Astrocyte of the spinal cord (primary cell): ENCODE data around the gene AKAP10.
A peak's percentile ranks its signal among the peaks of the same experiment; 100 is the strongest.

ENCODE experiments used
- DNase-seq: peaks from one replicate; pipeline ENCODE4 v3.0.0; 2011; ENCODE audit warnings: low read depth, low spot score
- H3K4me3 ChIP-seq: 2 replicates; pipeline ENCODE4 v1.5.1; 2011; ENCODE audit warnings: low read depth, mild to moderate bottlenecking, low read length, moderate library complexity
- CTCF ChIP-seq: IDR thresholded peaks from 2 replicates; pipeline ENCODE4 v1.5.1; 2012; ENCODE audit warnings: low read depth, mild to moderate bottlenecking, low read length, inconsistent platforms
- in situ Hi-C: cut with HindIII; loops from 2 replicates; pipeline ENCODE4 v1.10.0; 2017; ENCODE audit warnings: low sequenced_read_pairs

Gene AKAP10

GRCh38 chr17:19939993-19940721 is 37.5 kb downstream of the AKAP10 start:
- H3K4me3 ChIP-seq: no peak overlapping the region
- DNase-seq: no peak
- in situ Hi-C loops: no loop called here
- TF ChIP-seq CTCF: no peak

GRCh38 chr17:19938736-19939135 is 38.9 kb downstream of the AKAP10 start:
- H3K4me3 ChIP-seq: no peak overlapping the region
- in situ Hi-C loops: no loop called here
- DNase-seq: no peak
- TF ChIP-seq CTCF: no peak

GRCh38 chr17:19937522-19937921 is 40.1 kb downstream of the AKAP10 start:
- in situ Hi-C loops: no loop called here
- no peak overlapping the region for H3K4me3 ChIP-seq
- no peak for TF ChIP-seq CTCF
- DNase-seq: no peak

GRCh38 chr17:19935169-19935568 is 42.5 kb downstream of the AKAP10 start:
- TF ChIP-seq CTCF: no peak
- in situ Hi-C loops: no loop called here
- DNase-seq: peak; percentile 23
- H3K4me3 ChIP-seq: no peak overlapping the region

GRCh38 chr17:19933628-19934027 is 44.0 kb downstream of the AKAP10 start:
- no peak overlapping the region for H3K4me3 ChIP-seq
- no peak for DNase-seq
- in situ Hi-C loops: no loop called here
- TF ChIP-seq CTCF: no peak

GRCh38 chr17:19933221-19933620 is 44.4 kb downstream of the AKAP10 start:
- TF ChIP-seq CTCF: no peak
- H3K4me3 ChIP-seq: no peak overlapping the region
- in situ Hi-C loops: no loop called here
- DNase-seq: peak; percentile 10
